GM04504 (cell line): ENCODE data around the gene TSEN2.
"Not testable (repeated sequence)": the region's sequence is repeated elsewhere in the genome, so short reads cannot be mapped to it uniquely, and the experiment has no call there.

Source experiments
- DNase-seq: peaks from one replicate; pipeline ENCODE4 v3.0.0-alpha.2; 2012; ENCODE audit warnings: low read depth

TSEN2 gene

GRCh38 chr3:12506201-12506709 is 22.0 kb downstream of the TSEN2 start:
- no peak for DNase-seq

- peak; percentile 48 for DNase-seq
Measured at GRCh38 chr3:12507591-12508281, 23.5 kb downstream of the TSEN2 start.

DNA sequence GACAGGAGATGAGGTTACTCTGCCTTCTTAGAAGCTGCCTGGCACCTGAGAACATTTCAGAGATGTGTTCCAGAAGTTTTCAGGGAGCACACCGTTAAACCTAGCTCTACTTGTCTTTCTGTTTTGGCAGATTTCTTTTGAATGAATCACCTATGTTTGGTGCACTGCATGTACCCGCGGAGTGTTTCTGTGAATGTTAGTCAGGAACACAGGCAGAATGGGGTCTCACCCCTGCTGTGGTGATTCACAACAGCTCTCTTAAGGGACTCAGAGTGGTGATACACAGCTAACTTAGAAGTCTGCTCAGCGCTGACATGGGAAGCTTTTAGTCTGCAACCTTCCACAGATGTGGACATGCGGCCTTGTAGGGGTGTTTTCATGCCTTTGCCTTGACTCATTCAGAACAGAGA is 24.0 kb downstream of the TSEN2 start:
- peak; percentile 96 for DNase-seq

DNA sequence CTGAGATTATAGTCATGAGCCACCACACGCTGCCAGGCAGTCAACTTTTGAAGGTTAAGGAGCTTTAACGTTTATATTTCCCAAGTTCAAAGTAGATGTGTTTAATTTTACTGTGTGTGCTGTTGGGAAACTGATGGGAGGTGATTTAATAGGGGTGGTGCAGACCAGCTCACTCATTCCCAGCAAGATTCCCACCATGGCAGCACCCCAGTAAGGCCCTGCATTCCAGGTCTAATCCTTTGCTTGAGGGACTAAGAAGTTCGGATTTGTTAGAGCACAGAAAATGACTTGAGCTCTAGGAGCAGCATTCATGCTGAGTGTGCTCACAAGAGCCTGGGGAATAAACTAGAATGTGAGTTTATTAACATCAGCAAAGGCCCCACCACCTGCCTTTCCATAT is 25.2 kb downstream of the TSEN2 start:
- DNase-seq = no peak

GRCh38 chr3:12512534-12513118 is 28.3 kb downstream of the TSEN2 start:
- no peak for DNase-seq

GRCh38 chr3:12513694-12514446 is 29.6 kb downstream of the TSEN2 start:
- no peak for DNase-seq

DNA sequence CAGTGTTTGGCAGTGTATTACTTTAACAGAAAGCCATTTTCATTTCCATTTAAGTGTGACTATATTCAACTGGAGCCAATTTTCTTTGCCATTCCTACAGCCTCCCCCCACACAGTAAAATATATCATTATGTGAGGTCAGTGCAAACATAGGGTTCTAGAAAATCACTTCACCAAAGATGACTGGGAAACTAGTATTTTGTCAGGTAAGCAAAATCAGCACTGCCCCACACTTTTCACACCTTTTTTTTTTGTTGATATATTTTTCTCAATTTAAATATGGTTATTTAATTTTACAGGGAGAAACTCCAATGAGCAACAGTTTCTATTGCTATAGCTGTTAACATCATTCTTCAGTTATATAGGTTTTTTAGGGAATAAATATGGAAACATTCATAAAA is 31.4 kb downstream of the TSEN2 start:
- no peak for DNase-seq

- no peak for DNase-seq
Measured at GRCh38 chr3:12516873-12517272, 32.6 kb downstream of the TSEN2 start.

- no peak for DNase-seq
Measured at GRCh38 chr3:12518261-12519028, 34.2 kb downstream of the TSEN2 start.

DNA sequence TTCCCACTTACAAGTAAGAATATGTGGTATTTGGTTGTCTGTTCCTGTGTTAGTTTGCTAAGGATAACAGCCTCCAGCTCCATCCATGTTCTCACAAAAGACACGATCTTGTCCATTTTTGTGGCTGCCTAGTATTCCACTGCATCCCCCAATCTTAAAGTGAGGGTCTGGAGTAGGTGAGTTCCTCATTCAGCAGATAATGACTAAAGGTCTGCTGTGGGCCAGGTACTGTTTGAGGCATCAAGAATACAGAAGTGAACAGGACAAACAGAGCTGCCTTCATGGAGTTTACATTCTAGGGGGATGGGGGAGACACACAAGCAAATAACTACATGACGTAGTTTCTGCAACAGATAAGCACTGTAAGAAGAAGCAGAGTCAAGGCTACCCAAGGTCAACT is 36.7 kb downstream of the TSEN2 start:
- no peak for DNase-seq

GRCh38 chr3:12522721-12523120 is 38.4 kb downstream of the TSEN2 start:
- no peak for DNase-seq

- DNase-seq = no peak
Measured at GRCh38 chr3:12527757-12528143, 43.5 kb downstream of the TSEN2 start.

DNA sequence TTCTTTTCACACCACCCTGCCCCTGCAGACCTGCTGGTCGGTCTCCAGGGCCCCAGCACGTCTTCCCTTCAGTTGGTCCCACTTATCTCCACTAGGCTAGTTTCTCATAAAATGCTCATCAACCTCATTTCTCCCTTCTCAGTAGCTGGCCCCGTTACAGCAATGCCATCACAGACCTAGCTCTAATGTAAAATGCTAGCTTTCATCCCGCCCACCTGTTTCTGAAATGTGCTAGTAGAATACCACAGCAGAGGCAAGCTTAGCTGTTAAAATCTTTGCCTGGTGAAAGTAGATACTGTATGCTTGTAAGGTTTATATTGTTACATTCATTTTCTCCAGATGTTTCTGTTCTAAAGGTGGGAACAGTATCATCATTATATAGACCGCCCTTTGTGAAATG is 47.9 kb downstream of the TSEN2 start:
- no peak for DNase-seq

- no peak for DNase-seq
Measured at GRCh38 chr3:12536423-12536822, 52.1 kb downstream of the TSEN2 start.

DNA sequence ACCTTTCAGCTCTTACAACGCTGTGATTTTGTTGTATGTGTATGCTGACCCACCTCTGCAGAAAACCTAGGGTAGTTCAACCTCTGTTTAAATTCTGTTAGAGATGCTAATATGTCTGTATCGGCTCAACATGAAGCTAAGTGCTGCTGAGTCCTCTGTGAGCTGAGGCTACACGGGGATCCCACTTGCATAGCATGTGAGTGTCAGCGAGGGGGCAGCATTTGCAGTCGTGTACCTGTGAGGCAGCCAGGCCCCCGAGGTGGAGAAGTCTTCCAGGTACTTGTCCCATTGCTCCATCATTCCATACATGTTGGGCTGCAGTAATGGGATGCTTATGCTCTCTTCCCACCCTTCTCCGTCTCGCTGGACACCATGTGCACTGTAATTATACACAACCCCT is 57.3 kb downstream of the TSEN2 start:
- no peak for DNase-seq

GRCh38 chr3:12543497-12543896 is 59.2 kb downstream of the TSEN2 start:
- not testable (repeated sequence) for DNase-seq

- DNase-seq = no peak
Measured at GRCh38 chr3:12544652-12545472, 60.6 kb downstream of the TSEN2 start.

- DNase-seq = no peak
Measured at GRCh38 chr3:12545473-12545791, 61.2 kb downstream of the TSEN2 start, which contains the start of gene MKRN2OS. MKRN2OS (minus strand) TSS chr3:12545499; CDS start chr3:12545464, 35 bp downstream.

DNA sequence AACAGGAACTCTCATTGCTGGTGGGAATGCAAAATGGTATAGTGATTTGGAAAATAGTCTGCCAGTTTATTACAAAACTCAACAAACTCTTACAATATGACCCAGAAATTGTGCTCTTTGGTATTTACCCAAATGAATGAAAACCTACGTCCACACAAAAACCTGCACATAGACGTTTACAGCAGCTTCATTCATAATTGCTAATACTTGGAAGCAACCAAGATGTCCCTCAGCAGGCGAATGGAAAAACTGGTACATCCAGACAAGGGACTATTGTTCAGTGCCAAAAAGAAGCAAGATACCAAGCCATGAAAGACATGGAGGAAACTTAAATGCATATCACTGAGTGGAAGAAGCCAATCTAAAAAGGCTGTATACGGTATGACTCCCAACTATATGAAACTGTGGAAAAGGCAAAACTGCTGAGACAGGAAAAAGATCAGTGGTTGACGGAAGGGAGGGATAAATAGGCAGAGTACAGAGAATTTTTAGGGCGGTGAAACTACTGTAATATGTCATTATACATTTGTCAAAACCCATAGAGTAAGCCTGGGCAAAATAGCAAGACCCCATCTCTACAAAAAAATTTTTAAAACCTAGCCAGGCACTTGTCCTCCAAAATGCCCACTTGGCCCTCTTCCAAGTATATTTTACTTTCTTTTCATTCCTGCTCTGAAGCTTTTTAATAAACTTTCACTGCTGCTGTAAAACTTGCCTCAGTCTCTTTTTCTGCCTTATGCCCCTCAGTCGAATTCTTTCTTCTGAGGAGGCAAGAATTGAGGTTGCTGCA is 65.9 kb downstream of the TSEN2 start:
- no peak for DNase-seq

DNA sequence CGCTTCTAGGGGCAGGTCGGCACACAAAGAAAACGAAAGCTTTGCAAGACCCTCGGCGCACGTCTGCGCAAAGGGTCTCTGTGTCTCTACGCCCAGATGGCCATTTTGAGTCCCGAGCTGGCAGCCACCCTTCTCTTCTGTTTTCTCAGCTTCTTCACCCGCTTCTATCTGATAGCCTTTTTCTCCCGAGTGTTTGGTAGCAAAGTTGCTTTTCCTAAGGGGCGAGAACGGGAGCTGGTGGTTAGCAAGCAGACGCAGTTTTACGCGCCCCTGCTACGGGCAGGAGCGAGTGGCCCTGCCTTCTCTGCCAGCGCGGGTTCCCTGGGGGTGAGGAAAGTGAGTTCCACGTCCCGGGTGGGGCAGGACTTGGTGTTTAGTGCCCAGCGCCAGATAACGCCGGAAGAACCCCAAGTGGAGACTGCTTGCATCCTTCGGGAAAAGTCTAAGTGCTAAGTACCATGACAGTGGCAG is 69.7 kb downstream of the TSEN2 start:
- no peak for DNase-seq

DNA sequence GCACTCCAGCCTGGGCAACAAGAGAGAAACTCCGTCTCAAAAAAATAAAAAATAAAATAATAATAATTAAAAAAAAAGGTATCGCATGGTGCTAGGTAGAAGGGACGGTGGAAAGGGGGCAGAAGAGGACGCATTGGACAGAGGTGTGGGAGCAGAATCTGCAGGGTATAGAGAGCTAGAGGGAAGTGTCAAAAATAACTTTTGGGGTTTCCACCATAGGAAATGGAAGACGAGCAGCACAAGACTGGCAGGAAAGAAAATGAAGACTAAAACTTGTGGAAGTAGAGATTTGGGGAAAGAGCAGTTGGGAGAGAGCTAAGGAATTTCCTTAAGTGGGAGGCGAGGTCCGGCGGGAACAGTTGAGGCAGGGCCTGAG is 72.0 kb downstream of the TSEN2 start:
- no peak for DNase-seq
